ENCODE measurements around the gene NEIL1.
A peak's percentile ranks its signal among the peaks of the same experiment; 100 is the strongest.
"Not testable (repeated sequence)": the region's sequence is repeated elsewhere in the genome, so short reads cannot be mapped to it uniquely, and the experiment has no call there.

Gene NEIL1

DNA sequence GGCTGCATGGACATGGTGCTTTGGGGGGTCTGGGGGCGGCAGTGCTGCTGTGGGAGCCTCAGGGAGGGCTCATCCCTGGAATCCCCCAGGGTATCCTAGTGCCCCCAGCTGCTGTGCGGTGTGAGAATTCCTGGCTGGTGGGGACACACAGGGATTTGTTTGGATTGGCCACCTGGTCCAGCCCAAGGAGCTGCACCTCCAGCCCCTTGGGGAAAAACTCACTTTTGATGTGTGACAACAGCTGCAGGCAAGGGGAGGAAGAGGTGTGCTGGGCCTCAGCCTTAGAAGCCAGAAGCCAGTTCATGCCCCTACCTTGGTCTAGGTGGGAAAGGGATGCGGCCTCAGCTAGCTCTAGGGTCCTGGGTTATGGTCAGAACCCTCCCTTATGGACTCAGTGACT, 19.3 kb upstream of the NEIL1 start:
- no peak for DNase-seq (ENCODE audit: low read depth)
- TF ChIP-seq, protein P1, sequence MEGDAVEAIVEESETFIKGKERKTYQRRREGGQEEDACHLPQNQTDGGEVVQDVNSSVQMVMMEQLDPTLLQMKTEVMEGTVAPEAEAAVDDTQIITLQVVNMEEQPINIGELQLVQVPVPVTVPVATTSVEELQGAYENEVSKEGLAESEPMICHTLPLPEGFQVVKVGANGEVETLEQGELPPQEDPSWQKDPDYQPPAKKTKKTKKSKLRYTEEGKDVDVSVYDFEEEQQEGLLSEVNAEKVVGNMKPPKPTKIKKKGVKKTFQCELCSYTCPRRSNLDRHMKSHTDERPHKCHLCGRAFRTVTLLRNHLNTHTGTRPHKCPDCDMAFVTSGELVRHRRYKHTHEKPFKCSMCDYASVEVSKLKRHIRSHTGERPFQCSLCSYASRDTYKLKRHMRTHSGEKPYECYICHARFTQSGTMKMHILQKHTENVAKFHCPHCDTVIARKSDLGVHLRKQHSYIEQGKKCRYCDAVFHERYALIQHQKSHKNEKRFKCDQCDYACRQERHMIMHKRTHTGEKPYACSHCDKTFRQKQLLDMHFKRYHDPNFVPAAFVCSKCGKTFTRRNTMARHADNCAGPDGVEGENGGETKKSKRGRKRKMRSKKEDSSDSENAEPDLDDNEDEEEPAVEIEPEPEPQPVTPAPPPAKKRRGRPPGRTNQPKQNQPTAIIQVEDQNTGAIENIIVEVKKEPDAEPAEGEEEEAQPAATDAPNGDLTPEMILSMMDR (conservative IDR thresholded peaks at IDR 0.05; ENCODE audit: low read length) = no peak
- no peak overlapping the region for H3K4me3 ChIP-seq (ENCODE audit: low read length)

GRCh38 chr15:75328493-75329314, 18.1 kb upstream of the NEIL1 start:
- TF ChIP-seq, protein P1 (conservative IDR thresholded peaks at IDR 0.05; ENCODE audit: low read length) = no peak
- no peak overlapping the region for H3K4me3 ChIP-seq (ENCODE audit: low read length)
- no peak for DNase-seq (ENCODE audit: low read depth)

GRCh38 chr15:75329571-75329970, 17.3 kb upstream of the NEIL1 start:
- H3K4me3 ChIP-seq (ENCODE audit: low read length) = no peak overlapping the region
- DNase-seq (ENCODE audit: low read depth) = no peak
- TF ChIP-seq, protein P1 (conservative IDR thresholded peaks at IDR 0.05; ENCODE audit: low read length) = no peak

GRCh38 chr15:75332093-75332492, 14.7 kb upstream of the NEIL1 start:
- not testable (repeated sequence) for DNase-seq (ENCODE audit: low read depth); H3K4me3 ChIP-seq (ENCODE audit: low read length)

- DNase-seq (ENCODE audit: low read depth); H3K4me3 ChIP-seq (ENCODE audit: low read length): not testable (repeated sequence)
These were observed 13.0 kb upstream of the NEIL1 start for GRCh38 chr15:75333654-75334419.

- peak overlapping the region; percentile 83 for H3K4me3 ChIP-seq (ENCODE audit: low read length)
- TF ChIP-seq, protein P1 (conservative IDR thresholded peaks at IDR 0.05; ENCODE audit: low read length) = no peak
- DNase-seq (ENCODE audit: low read depth) = no peak
These were observed 11.5 kb upstream of the NEIL1 start for GRCh38 chr15:75335313-75335704.

DNA sequence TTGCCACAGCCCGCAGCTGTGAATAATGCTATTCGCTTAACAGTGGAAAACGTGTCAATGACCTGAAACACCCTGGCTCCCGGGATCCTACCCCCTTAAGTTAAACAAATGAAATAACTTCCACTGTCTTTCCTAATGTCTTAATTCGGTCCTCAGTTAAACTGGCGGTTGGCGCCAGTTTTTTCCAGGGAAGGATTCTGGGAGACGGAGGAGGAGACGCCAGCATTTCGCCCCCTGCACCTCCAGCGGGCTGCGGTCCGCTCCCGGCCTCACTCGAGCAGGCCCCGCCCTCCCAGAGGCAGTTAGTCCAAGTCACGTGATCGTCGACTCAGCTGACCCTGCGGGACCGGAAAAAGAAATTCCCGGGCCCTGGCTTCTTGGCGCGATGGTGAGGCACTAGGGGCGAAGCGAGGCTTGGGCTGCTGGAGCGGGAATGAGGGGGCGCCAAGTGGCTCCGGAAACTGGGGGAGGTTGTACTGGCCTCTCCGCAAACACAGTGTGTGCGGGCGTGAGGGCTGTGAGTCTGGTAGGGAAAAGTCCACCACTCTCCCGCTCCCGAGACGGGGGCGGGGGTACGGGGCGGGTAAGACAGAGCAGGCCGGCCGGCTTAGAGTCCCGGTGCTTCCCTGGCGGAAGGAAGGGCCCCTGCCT, 11.0 kb upstream of the NEIL1 start, which contains the start of gene COMMD4:
TSS of gene COMMD4 (plus strand) at position 359 of the 651 bp plus-strand sequence. CDS start at position 386, 27 bp downstream.
- peak within 1 kb of the TSS; percentile 83 for H3K4me3 ChIP-seq (ENCODE audit: low read length)
- TF ChIP-seq, protein P1 (conservative IDR thresholded peaks at IDR 0.05; ENCODE audit: low read length) = no peak
- peak; percentile 95 for DNase-seq (ENCODE audit: low read depth)

Data from AG10803 (cell line).